Measurements from ENCODE around the gene COIL. TPM values are rescaled to one million over a fixed set of nuclear protein-coding genes. Genes with fewer than 3 reads are reported as not detected.

The COIL gene
- total and polyA plus RNA-seq, 9 of the 15 experiments (the other 6 are each of a cell fraction or from before 2014, with no cell fraction given) = 23.9 to 41.3 (median 28.7) TPM

DNA sequence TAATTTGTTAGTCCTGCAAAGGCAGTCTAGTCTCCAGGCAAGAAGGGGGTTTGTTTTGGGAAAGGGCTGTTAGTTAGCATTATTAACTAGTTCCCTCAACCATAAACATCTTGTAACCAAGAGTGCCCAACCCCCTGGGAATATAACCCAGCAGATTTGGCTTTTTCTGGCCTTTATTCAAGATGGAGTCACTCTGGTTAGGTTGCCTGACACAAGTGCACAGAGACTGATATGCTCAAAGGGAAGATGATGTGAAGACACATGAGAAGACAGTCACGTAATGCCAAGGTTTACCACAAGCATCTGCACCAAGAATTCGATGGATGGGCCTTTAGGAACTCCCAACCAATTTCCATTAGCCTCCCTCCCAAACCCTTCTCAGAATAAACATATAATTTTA is 13.2 kb upstream of the COIL start (continued):
- TF ChIP-seq ZNF449 (CRISPR knock-in tag; IDR thresholded peaks at IDR 0.05) (0 out of 2 replicates have a peak, but pooled peaks have one; percentile 28), BRF2 (IDR thresholded peaks at IDR 0.05; ENCODE audit: borderline replicate concordance, insufficient read depth, insufficient read length) (no peak), PRPF4 (IDR thresholded peaks at IDR 0.05; ENCODE audit: insufficient read depth, low read depth, low read length, poor library complexity, severe bottlenecking) (no peak), ARNT (IDR thresholded peaks at IDR 0.05) (no peak), FOXM1 (IDR thresholded peaks at IDR 0.05; ENCODE audit: low read depth) (no peak), FOXM1 (CRISPR knock-in tag; IDR thresholded peaks at IDR 0.05; ENCODE audit: low read depth) (no peak), GTF2A2 (tag; IDR thresholded peaks at IDR 0.05) (0 out of 2 replicates have a peak, but pooled peaks have one; percentile 23), SP1 (CRISPR knock-in tag; IDR thresholded peaks at IDR 0.05) (no peak), RCOR1 (IDR thresholded peaks at IDR 0.05; ENCODE audit: borderline replicate concordance in 1 of 2, low read depth in 2 of 2, low read length in 2 of 2) (no peak), U2AF2 (optimal IDR thresholded peaks at IDR 0.05; ENCODE audit: low read depth, low read length) (no peak), ZBTB9 (CRISPR knock-in tag; IDR thresholded peaks at IDR 0.05) (peak; percentile 33; the same call in 1 of the 2 replicates), MEF2D (tag; conservative IDR thresholded peaks at IDR 0.05; ENCODE audit: low read depth) (peak; percentile 72; the same call in 1 of the 2 replicates), ZNF583 (CRISPR knock-in tag; IDR thresholded peaks at IDR 0.05) (peak; percentile 55; the same call in 1 of the 2 replicates), ZNF436 (CRISPR knock-in tag; IDR thresholded peaks at IDR 0.05) (no peak), THRAP3 (IDR thresholded peaks at IDR 0.05; ENCODE audit: borderline replicate concordance) (no peak), ZNF668 (CRISPR knock-in tag; IDR thresholded peaks at IDR 0.05) (peak; percentile 64; the same call in 1 of the 2 replicates)
- TF ChIP-seq, protein P1, sequence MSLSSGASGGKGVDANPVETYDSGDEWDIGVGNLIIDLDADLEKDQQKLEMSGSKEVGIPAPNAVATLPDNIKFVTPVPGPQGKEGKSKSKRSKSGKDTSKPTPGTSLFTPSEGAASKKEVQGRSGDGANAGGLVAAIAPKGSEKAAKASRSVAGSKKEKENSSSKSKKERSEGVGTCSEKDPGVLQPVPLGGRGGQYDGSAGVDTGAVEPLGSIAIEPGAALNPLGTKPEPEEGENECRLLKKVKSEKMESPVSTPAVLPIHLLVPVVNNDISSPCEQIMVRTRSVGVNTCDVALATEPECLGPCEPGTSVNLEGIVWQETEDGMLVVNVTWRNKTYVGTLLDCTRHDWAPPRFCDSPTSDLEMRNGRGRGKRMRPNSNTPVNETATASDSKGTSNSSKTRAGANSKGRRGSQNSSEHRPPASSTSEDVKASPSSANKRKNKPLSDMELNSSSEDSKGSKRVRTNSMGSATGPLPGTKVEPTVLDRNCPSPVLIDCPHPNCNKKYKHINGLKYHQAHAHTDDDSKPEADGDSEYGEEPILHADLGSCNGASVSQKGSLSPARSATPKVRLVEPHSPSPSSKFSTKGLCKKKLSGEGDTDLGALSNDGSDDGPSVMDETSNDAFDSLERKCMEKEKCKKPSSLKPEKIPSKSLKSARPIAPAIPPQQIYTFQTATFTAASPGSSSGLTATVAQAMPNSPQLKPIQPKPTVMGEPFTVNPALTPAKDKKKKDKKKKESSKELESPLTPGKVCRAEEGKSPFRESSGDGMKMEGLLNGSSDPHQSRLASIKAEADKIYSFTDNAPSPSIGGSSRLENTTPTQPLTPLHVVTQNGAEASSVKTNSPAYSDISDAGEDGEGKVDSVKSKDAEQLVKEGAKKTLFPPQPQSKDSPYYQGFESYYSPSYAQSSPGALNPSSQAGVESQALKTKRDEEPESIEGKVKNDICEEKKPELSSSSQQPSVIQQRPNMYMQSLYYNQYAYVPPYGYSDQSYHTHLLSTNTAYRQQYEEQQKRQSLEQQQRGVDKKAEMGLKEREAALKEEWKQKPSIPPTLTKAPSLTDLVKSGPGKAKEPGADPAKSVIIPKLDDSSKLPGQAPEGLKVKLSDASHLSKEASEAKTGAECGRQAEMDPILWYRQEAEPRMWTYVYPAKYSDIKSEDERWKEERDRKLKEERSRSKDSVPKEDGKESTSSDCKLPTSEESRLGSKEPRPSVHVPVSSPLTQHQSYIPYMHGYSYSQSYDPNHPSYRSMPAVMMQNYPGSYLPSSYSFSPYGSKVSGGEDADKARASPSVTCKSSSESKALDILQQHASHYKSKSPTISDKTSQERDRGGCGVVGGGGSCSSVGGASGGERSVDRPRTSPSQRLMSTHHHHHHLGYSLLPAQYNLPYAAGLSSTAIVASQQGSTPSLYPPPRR (CRISPR knock-in tag; IDR thresholded peaks at IDR 0.05; ENCODE audit: borderline replicate concordance) = no peak
